ENCODE data around the gene TPRX1.
"Not testable (repeated sequence)": the region's sequence is repeated elsewhere in the genome, so short reads cannot be mapped to it uniquely, and the experiment has no call there.

Gene TPRX1

DNA sequence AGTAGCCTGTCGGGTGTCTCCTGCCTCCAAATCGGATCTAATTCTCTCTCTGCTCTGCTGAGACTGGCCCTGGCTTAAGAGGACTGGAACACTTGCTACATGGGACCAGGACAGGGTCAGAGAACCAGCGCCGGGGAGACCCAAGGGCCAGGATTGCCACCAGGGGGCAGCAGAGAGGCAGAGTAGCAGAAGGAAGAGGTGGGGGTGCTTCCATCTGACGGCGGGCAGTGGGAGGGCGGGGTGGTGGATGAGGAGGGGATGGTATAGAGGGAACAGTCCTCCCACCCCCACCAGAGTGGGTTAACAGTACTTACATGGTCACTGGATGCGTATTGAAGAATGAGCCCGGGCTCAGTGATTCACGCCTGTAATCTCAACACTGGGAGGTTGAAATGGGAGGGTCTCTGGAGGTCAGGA is 13.9 kb downstream of the TPRX1 start:
- no peak overlapping the region for H3K4me3 ChIP-seq (ENCODE audit: low read depth, low read length)
- no peak for DNase-seq (ENCODE audit: low read depth)
- TF ChIP-seq, protein P1, sequence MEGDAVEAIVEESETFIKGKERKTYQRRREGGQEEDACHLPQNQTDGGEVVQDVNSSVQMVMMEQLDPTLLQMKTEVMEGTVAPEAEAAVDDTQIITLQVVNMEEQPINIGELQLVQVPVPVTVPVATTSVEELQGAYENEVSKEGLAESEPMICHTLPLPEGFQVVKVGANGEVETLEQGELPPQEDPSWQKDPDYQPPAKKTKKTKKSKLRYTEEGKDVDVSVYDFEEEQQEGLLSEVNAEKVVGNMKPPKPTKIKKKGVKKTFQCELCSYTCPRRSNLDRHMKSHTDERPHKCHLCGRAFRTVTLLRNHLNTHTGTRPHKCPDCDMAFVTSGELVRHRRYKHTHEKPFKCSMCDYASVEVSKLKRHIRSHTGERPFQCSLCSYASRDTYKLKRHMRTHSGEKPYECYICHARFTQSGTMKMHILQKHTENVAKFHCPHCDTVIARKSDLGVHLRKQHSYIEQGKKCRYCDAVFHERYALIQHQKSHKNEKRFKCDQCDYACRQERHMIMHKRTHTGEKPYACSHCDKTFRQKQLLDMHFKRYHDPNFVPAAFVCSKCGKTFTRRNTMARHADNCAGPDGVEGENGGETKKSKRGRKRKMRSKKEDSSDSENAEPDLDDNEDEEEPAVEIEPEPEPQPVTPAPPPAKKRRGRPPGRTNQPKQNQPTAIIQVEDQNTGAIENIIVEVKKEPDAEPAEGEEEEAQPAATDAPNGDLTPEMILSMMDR (IDR thresholded peaks at IDR 0.05; ENCODE audit: control insufficient read depth, extremely low read depth, insufficient read depth), result peak; percentile 54

DNA sequence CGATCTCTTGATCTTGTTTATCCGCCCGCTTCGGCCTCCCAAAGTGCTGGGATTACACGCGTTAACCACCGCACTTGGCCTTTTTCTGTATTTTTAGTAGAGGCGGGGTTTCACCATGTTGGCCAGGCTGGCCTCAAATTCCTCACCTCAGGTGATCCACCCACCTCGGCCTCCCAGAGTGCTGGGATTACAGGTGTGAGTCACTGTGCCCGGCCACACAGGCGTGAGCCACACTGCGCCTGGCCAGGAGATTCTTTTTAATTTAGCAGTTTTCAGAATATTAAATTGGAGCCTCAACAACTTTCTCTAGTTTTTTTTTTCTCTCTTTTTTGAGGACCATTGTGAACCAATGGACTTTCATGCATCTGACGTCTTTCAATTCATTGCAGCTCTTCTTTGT is 14.5 kb downstream of the TPRX1 start:
- not testable (repeated sequence) for DNase-seq (ENCODE audit: low read depth); H3K4me3 ChIP-seq (ENCODE audit: low read depth, low read length)

DNA sequence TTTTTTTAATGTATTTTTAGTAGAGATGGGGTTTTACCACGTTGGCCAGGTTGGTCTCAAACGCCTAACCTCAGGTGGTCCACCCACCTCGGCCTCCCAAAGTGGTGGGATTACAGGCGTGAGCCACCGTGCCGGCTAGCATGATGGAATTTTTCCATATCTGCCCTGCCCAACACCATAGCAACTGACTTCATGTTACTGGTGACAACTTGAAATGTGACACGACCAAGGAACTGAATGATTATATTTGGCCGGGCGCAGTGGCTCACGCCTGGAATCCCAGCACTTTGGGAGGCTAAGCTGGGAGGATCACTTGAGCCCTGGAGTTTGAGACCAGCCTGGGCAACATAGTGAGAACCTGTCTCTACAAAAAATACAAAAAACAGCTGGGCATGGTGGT is 17.0 kb downstream of the TPRX1 start:
- DNase-seq (ENCODE audit: low read depth); H3K4me3 ChIP-seq (ENCODE audit: low read depth, low read length): not testable (repeated sequence)

DNA sequence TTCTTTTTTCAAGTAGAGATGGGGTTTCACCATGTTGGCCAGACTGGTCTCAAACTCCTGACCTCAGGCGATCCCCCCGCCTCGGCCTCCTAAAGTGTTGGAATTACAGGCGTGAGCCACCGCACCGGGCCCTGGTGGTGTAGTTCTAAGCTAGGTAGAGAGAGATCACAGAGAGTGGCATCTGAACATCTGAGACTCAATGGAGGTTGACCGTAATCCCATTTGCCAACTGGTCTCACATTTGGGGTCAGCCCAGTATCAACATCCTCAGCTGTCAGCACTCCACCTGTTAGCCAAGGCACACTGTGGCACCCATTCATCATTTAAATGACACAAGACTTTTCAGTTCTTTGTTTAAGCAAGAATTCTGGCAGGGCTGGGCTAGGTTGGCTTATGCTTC is 17.8 kb downstream of the TPRX1 start:
- no peak for DNase-seq (ENCODE audit: low read depth)
- H3K4me3 ChIP-seq (ENCODE audit: low read depth, low read length), result no peak overlapping the region
- TF ChIP-seq, protein P1 (IDR thresholded peaks at IDR 0.05; ENCODE audit: control insufficient read depth, extremely low read depth, insufficient read depth), result no peak

DNA sequence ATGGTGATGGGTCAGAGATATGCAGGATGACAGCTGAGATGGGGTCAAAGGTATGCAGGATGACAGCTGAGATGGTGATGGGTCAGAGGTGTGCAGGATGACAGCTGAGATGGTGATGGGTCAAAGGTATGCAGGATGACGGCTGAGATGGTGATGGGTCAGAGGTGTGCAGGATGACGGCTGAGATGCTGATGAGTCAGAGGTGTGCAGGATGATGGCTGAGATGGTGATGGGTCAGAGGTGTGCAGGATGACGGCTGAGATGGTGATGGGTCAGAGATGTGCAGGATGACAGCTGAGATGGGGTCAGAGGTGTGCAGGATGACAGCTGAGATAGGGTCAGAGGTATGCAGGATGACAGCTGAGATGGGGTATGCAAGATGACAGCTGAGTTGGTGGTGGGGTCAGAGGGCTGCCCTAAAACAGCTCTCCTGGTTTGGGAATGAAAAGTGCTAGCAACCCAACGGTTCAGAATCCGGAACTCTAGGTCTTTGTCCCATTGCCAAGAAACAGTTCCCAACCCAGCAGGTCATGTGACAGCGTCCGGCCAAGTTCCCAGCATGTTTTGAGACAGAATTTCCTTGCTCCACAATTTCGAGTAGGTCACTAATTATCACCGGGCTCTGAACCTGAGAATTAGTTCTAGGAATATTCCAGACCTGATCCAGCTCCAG is 22.6 kb downstream of the TPRX1 start:
- no peak overlapping the region for H3K4me3 ChIP-seq (ENCODE audit: low read depth, low read length)
- DNase-seq (ENCODE audit: low read depth), result no peak
- TF ChIP-seq, protein P1 (IDR thresholded peaks at IDR 0.05; ENCODE audit: control insufficient read depth, extremely low read depth, insufficient read depth), result no peak

DNA sequence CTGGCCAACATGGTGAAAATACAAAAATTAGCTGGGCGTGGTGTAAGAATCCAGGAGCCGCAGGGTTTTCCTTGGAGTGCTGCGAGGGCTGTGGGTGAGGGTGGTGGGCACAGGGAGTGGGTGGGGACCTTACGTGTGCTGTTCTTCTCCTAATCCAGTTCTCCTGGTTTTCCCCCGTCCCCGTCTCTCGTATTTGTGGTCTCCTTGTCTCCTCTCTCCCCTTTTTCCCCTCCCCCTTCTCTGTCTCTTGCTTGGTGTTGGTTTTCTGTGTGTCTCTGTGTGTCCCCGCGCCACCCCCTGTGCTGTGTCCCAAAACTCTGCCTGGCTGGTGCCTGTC is 24.2 kb downstream of the TPRX1 start:
- TF ChIP-seq, protein P1 (IDR thresholded peaks at IDR 0.05; ENCODE audit: control insufficient read depth, extremely low read depth, insufficient read depth), result no peak
- DNase-seq (ENCODE audit: low read depth), result no peak
- no peak overlapping the region for H3K4me3 ChIP-seq (ENCODE audit: low read depth, low read length)

DNA sequence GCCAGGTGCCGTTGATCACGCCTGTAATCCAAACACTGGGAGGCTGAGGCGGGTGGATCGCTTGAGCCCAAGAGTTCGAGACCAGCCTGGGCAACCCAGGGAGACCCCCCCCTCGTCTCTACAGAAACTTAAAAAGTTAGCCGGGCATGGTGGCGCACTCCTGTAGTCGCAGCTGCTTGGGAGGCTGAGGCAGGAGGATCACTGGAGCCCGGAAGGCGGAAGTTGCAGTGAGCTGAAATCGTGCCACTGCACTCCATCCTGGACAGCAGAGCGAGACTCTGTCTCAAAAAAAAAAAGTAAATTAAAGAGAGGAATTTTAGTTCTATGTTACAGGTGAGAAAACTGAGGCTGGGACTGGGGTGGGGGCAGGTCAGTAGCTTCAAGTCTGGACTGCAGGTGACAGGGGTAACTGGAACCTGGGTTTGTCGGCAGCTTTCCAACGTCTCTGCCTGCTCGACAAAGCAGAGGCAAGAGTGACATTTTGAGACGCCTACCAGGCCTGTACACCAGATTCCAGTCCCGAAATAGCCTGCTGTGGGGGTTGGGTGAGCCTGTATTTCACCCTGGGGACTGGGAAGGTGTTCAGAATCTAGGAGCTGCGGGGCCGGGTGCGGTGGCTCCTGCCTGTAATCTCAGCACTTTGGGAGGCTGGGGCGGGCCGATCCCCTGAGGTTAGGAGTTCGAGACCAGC is 24.7 kb downstream of the TPRX1 start:
- TF ChIP-seq, protein P1 (IDR thresholded peaks at IDR 0.05; ENCODE audit: control insufficient read depth, extremely low read depth, insufficient read depth), result no peak
- no peak for DNase-seq (ENCODE audit: low read depth)
- H3K4me3 ChIP-seq (ENCODE audit: low read depth, low read length), result peak overlapping the region; percentile 64

DNA sequence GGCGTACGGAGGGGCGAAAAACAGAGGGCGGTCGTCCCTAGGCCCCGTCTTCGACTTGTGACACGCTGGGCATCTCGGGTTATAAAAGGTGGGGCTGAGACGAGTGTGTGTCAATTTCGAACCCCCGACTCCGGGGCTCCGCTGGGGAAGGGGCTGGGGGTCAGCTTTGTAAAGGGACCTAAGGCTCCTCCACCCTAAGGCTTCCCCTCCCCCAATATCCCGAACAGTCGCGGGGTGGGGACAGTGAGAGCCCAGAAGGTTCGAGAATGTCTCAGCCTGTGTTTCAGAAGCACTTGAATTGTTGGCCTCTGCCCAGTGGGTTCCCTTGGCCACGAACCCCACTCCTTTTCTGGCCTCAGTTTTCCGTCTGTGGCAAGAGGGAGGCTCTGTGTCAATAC is 25.4 kb downstream of the TPRX1 start:
- no peak for DNase-seq (ENCODE audit: low read depth)
- H3K4me3 ChIP-seq (ENCODE audit: low read depth, low read length), result peak overlapping the region; percentile 64
- TF ChIP-seq, protein P1 (IDR thresholded peaks at IDR 0.05; ENCODE audit: control insufficient read depth, extremely low read depth, insufficient read depth), result no peak

All from LNCaP clone FGC (cell line).